Heart right ventricle (tissue), 16 donors: ENCODE measurements around the gene KREMEN2. TPM values are rescaled to one million over a fixed set of nuclear protein-coding genes. Genes with fewer than 3 reads are reported as not detected.
A peak's percentile ranks its signal among the peaks of the same experiment; 100 is the strongest.

Experiments used
- ATAC-seq, 8 donors: fragments of 200-7000 bp; cut with Tn5 transposase; one replicate each; pipeline ENCODE4 v1.9.1; 2020; ENCODE audit warnings: mild to moderate bottlenecking in 8 of 8, moderate library complexity in 8 of 8, moderate number of reproducible peaks in 1 of 8
- DNase-seq, 2 donors: peaks; one replicate each; pipeline ENCODE4 v3.0.0-alpha.2; 2020
- H3K27ac ChIP-seq, 10 donors: fragments of 200-600 bp; sonication (generic) in 2 of 10; one replicate each; pipeline versions ENCODE4 v1.5.0 to v1.8.0; 2020 to 2022; ENCODE audit warnings: mild to moderate bottlenecking in 3 of 10
- H3K27me3 ChIP-seq, 7 donors: fragments of 200-600 bp; one replicate each; pipeline ENCODE4 v1.8.0; 2021 to 2022; ENCODE audit warnings: mild to moderate bottlenecking in 2 of 7
- H3K36me3 ChIP-seq, 9 donors: fragments of 200-600 bp; sonication (generic) in 1 of 9; one replicate each; pipeline versions ENCODE4 v1.5.0 to v1.8.0; 2020 to 2022; ENCODE audit warnings: mild to moderate bottlenecking in 2 of 9
- H3K4me1 ChIP-seq, 9 donors: fragments of 200-600 bp; sonication (generic) in 1 of 9; one replicate each; pipeline versions ENCODE4 v1.5.0 to v1.8.0; 2020 to 2022; ENCODE audit warnings: mild to moderate bottlenecking in 4 of 9
- H3K4me3 ChIP-seq, 10 donors: fragments of 200-600 bp; sonication (generic) in 2 of 10; one replicate each; pipeline versions ENCODE4 v1.5.0 to v1.8.0; 2020 to 2022; ENCODE audit warnings: mild to moderate bottlenecking in 7 of 10, moderate library complexity in 2 of 10
- H3K9me3 ChIP-seq, 11 donors: fragments of 200-600 bp in 10 of 11; sonication (generic) in 2 of 11; one replicate each; pipeline versions ENCODE4 v1.5.0 to v1.8.0; 2013 to 2022; ENCODE audit warnings: mild to moderate bottlenecking in 2 of 11, control low read depth in 1 of 11, moderate library complexity in 1 of 11
- WGBS, 2 donors: extraction: QIAGEN DNeasy Blood & Tissue Kit; methylation state at CpG; one replicate each; pipeline ENCODE4 v1.1.7; 2013; ENCODE audit warnings: inconsistent platforms in 1 of 2; 5-methylcytosine and 5-hydroxymethylcytosine counted together
- intact Hi-C, 10 donors: fragments of 100-400 bp; cut with DNase I; formaldehyde crosslinking; loops; one replicate each; pipeline versions ENCODE4 v1.11.1 to v1.14.2; 2022
- polyA plus RNA-seq, 2 donors: library from polyadenylated mRNA; stranded (reverse); fragments of 200-250 nt; gene quantifications; one replicate each; pipeline ENCODE4 v1.2.3, GENCODE V29; 2013
- total RNA-seq, 10 donors: library from RNA; stranded (reverse); fragmentation: NEBNext Ultra II Directional in 3 of 10; extraction: Animal tissue kit (Norgen Biotek cat#: 25700) in 3 of 10; gene quantifications; one replicate each; pipeline versions ENCODE4 v1.2.1 to v1.2.4, GENCODE V29; 2021 to 2023
- TF ChIP-seq, protein P1 (sequence below), 9 donors: fragments of 200-600 bp; sonication (generic) in 2 of 9; IDR thresholded peaks; one replicate each; pipeline versions ENCODE4 v1.5.0 to v1.8.0; 2021 to 2022; ENCODE audit warnings: antibody characterized with exemption in 9 of 9, mild to moderate bottlenecking in 5 of 9, moderate library complexity in 1 of 9
- donor health status: Arrhythmogenic right ventricular cardiomyopathy.
- donor health status: ischemic (EF 13 %, LVEDD 7.1; RV severe dilation, severe dysfunction).
- donor health status: healthy with polysubstance abuse.
- donor health status: DM: no; HTN: yes; CAD: no.
- donor health status: DM: no; HTN: no; CAD: no.
- donor health status: ischemic (EF 25% LVEDD 6.9; RV normal size, moderate dysfunction).
- donor health status: ischemic (EF 25% LVEDD 5.7; RV mildly dilated, moderate dysfunction).
- donor health status: healthy.
- donor health status: DM: yes; HTN: yes; CAD: no.
- donor health status: Ischemic cardiomyopathy.
- donor health status: ischemic (EF 35%, LVEDD 5.7; RV mildly dilated, moderate dysfunction).
- donor health status: nonischemic (EF 11% LVEDD 7.7; RV severe dilation, severe dysfunction).
- donor health status: DM: yes; HTN: yes; CAD: no.
- donor health status: PGD.
- donor health status: ischemic (EF 29% LVEDD 5.4; RV normal size, mild dysfunction).
- donor health status: nonischemic (EF 23%, LVEDD 6.1; RV moderate dilation, normal function).

Gene KREMEN2
- total and polyA plus RNA-seq, 12 donors: not detected

DNA sequence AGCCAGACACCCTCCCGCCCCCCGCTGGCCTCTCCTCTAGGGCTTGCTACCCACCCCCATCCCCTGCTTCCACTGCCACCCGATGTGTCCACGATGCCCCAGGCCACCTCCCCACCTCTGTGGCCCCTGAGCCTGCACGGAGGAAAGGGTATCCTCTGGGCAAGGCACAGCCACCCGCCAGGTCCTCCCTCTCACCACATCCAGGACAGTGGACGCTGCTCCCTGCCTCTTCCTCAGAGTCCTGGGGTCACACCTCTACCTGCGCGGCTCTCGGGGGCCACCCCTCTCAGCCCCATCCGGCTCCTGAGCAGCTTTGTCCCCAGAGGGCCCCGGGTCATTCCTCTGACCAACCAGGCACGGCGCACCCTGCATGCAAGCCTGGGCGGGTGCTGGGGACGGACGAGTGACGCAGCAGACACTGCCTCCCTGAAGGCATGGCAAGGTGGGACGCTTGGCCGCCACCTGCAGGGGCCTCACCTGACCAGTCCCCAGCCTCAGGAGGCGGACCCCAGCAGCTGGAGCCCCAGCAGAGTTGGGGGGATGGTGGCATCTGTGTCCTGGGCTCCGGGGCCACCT, 27.6 kb upstream of the KREMEN2 start:
- no peak for DNase-seq
- Histone ChIP-seq H3K9me3 (no peaks in the 10 kb centered on the region), H3K36me3 (peaks cover 0 to 99% (median 67%) of the 10 kb centered on the region in 9 donors), H3K4me3 (no peak overlapping the region), H3K27ac (no peak overlapping the region), H3K27me3 (no peaks in the 10 kb centered on the region), H3K4me1 (no peaks in the 10 kb centered on the region)
- no peak for ATAC-seq
- 91 to 95% methylated on average over 22 of the region's 22 CpGs for WGBS, 2 donors
- TF ChIP-seq, protein P1, sequence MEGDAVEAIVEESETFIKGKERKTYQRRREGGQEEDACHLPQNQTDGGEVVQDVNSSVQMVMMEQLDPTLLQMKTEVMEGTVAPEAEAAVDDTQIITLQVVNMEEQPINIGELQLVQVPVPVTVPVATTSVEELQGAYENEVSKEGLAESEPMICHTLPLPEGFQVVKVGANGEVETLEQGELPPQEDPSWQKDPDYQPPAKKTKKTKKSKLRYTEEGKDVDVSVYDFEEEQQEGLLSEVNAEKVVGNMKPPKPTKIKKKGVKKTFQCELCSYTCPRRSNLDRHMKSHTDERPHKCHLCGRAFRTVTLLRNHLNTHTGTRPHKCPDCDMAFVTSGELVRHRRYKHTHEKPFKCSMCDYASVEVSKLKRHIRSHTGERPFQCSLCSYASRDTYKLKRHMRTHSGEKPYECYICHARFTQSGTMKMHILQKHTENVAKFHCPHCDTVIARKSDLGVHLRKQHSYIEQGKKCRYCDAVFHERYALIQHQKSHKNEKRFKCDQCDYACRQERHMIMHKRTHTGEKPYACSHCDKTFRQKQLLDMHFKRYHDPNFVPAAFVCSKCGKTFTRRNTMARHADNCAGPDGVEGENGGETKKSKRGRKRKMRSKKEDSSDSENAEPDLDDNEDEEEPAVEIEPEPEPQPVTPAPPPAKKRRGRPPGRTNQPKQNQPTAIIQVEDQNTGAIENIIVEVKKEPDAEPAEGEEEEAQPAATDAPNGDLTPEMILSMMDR (IDR thresholded peaks at IDR 0.05): no peak
- intact Hi-C loops: no loop called here

DNA sequence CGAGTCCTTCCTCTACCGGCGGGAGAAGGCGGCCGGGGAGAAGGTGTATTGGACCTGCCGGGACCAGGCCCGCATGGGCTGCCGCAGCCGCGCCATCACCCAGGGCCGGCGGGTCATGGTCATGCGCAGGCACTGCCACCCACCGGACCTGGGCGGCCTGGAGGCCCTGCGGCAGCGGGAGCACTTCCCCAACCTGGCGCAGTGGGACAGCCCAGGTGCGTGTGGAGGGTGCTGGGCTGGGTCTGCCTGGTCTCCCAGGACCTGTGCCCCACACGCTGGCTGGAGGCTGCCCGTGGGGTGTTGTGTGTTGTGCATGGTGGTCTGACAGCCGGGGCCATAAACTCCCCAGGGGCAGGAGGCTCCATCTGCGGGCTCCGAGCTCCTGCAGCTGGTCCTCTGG, 26.9 kb upstream of the KREMEN2 start:
- Histone ChIP-seq H3K36me3 (peaks cover 0 to 99% (median 67%) of the 10 kb centered on the region in 9 donors), H3K4me3 (no peak overlapping the region), H3K9me3 (no peaks in the 10 kb centered on the region), H3K27me3 (no peaks in the 10 kb centered on the region), H3K4me1 (no peaks in the 10 kb centered on the region), H3K27ac (no peak overlapping the region)
- WGBS, 2 donors: 93 to 95% methylated on average over 24 of the region's 24 CpGs
- intact Hi-C loops: no loop called here
- DNase-seq: no peak
- TF ChIP-seq, protein P1 (IDR thresholded peaks at IDR 0.05): no peak
- ATAC-seq: peak in 1 of 8 donors; percentile 18

DNA sequence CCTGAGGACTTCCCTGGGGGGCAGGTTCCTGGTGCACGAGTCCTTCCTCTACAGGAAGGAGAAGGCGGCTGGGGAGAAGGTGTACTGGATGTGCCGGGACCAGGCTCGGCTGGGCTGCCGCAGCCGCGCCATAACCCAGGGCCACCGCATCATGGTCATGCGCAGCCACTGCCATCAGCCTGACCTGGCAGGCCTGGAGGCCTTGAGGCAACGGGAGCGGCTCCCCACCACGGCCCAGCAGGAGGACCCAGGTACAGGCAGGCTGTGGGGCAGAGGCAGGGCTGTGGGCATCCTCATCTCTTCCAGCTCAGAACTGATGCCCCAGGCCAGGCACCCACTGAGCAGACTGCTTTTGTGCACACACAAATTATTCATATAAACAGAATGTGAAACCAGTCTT, 25.9 kb upstream of the KREMEN2 start:
- DNase-seq: no peak
- 91 to 94% methylated on average over 12 of the region's 12 CpGs for WGBS, 2 donors
- intact Hi-C loops: no loop called here
- no peaks in the 10 kb centered on the region for H3K27me3 ChIP-seq
- H3K36me3 ChIP-seq: peaks cover 0 to 100% (median 67%) of the 10 kb centered on the region in 9 donors
- H3K4me3 ChIP-seq: no peak overlapping the region
- no peak for ATAC-seq
- H3K4me1 ChIP-seq: no peaks in the 10 kb centered on the region
- H3K27ac ChIP-seq: no peak overlapping the region
- H3K9me3 ChIP-seq: no peaks in the 10 kb centered on the region
- TF ChIP-seq, protein P1 (IDR thresholded peaks at IDR 0.05): no peak

DNA sequence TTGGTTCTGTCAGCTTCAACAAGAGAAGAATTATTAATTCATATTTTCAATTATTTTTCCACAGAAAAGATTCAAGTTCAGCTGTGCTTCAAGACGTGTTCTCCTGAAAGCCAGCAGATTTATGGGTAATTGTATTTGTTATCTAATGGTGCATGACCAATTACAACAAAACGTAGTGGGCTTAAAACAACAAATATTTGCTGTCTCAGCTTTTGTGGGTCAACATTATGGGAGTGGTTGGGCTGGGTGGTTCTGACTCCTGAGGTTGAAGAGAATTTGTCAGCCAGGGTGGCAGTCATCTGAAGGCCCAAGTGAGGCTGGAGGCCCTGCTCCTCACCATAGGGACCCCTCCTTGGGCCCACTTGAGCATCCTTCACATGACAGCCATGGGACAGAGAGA, 24.1 kb upstream of the KREMEN2 start:
- WGBS, 2 donors: 90 to 94% methylated on average over 2 of the region's 2 CpGs
- H3K27ac ChIP-seq: no peak overlapping the region
- H3K4me3 ChIP-seq: no peak overlapping the region
- no peaks in the 10 kb centered on the region for H3K9me3 ChIP-seq
- intact Hi-C loops: no loop called here
- H3K36me3 ChIP-seq: peaks cover 0 to 99% (median 61%) of the 10 kb centered on the region in 9 donors
- TF ChIP-seq, protein P1 (IDR thresholded peaks at IDR 0.05): no peak
- ATAC-seq: no peak
- H3K27me3 ChIP-seq: no peaks in the 10 kb centered on the region
- DNase-seq: no peak
- no peaks in the 10 kb centered on the region for H3K4me1 ChIP-seq
